Measurements from ENCODE around the gene PLA2G4B. TPM values are rescaled to one million over a fixed set of nuclear protein-coding genes. Genes with fewer than 3 reads are reported as not detected.

The PLA2G4B gene
- total RNA-seq = 1 to 10 TPM; 2.1 to 2.2 TPM

DNA sequence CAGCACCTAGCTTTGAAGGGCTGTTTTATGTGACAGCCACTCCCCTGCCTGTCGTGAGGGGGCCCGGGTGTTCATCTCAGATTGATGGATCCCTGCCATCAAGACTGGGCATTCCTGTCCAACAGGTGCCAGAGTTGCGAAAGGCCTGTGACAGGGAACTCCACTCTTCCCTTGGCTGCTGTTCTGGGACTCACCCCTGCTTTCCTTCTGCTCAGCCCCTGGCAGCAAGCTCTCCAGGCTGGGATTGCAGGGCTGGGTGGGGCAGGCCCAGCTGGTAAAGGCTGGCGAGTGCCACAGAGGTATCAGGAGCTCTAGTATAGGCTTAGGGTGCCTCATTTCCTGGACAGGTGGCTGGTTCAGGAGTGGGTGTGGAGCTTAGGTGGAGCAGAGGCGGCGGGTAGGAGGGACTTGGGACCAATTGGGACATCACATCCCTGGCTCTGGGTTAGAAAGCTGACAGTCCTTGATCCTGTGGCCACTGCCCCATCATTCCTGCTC lies at the start of gene PLA2G4B:
Gene PLA2G4B, plus strand, starts transcription at position 448 of the 498 bp plus-strand sequence. CDS start 67 bp downstream, outside the sequence.
- no peaks in the 10 kb centered on the region for H3K9me3 Mint-ChIP-seq
- H3K36me3 Mint-ChIP-seq = peaks cover 2% of the 10 kb centered on the region
- DNase-seq = no peak
- peaks cover 8% of the 10 kb centered on the region for H3K4me1 Mint-ChIP-seq
- H3K27ac Mint-ChIP-seq = no peak within 1 kb of the TSS
- no peaks in the 10 kb centered on the region for H3K27me3 Mint-ChIP-seq
- no peak within 1 kb of the TSS for H3K4me3 Mint-ChIP-seq

DNA sequence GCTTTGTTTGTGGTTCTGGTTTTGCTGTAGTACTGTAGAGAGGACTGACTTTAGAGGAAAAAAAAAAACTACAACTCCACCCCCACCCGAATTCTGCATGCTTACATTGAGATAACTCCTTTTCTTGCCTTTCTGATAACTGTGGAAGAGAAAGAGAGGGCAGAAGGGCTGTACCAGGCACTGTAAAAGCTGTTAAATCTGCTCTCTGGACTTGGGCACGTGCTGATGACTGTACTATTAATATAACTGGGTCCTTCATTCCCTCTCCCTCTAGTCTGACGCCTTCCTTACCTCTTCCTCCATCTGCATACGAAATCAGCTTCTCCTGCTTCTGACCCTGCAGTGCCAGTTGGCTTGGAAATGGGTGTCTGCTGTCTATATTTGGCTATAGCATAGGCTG lies 49.4 kb upstream of the PLA2G4B start:
- no peaks in the 10 kb centered on the region for H3K36me3 Mint-ChIP-seq
- H3K4me1 Mint-ChIP-seq = peaks cover 29% of the 10 kb centered on the region
- H3K9me3 Mint-ChIP-seq = no peaks in the 10 kb centered on the region
- no peaks in the 10 kb centered on the region for H3K27me3 Mint-ChIP-seq
- DNase-seq = no peak
- no peak overlapping the region for H3K27ac Mint-ChIP-seq
- H3K4me3 Mint-ChIP-seq = no peak overlapping the region

DNA sequence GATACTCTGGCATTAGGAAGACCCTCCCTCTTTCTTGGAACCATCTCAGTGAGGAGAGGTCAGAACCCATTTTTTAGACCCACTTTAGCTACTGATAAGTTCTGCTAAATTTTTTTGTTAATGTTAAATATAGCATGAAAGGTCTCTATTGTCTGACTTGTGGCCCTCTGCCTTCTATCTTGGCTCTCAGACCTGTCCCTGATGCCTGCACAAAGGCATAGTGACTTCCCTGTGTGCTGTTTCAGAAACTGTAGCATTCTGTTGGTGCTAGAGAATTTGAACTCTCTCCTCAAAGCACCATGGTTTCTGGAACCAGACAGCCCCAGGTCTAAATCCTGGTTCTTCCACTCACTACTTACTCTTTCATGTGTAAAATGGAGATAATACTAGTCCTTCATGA lies 49.0 kb upstream of the PLA2G4B start:
- H3K27ac Mint-ChIP-seq = no peak overlapping the region
- no peak overlapping the region for H3K4me3 Mint-ChIP-seq
- no peaks in the 10 kb centered on the region for H3K36me3 Mint-ChIP-seq
- H3K4me1 Mint-ChIP-seq = peaks cover 31% of the 10 kb centered on the region
- no peak for DNase-seq
- no peaks in the 10 kb centered on the region for H3K27me3 Mint-ChIP-seq
- no peaks in the 10 kb centered on the region for H3K9me3 Mint-ChIP-seq

DNA sequence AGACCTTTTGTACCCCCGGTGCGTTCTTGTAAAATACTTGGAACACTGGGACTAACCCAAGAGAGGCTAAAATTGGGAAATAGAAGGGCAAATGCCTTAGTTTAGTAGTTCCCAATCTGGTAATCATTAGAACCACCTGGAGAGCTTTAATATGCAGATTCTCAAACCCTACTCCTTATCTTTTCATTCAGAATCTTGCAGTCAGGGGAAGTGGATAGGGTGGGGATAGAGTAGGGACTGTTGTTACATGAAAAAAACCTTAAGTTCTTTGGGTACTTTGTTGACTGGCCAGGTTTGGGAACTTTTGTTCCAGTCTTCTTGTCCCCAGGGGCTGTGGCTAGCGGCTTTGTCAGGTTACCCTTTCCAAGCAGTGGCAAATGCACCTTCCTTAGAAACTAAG lies 48.5 kb upstream of the PLA2G4B start:
- Mint-ChIP-seq H3K9me3 (no peaks in the 10 kb centered on the region), H3K27ac (no peak overlapping the region), H3K27me3 (no peaks in the 10 kb centered on the region), H3K4me1 (peaks cover 31% of the 10 kb centered on the region), H3K4me3 (no peak overlapping the region), H3K36me3 (no peaks in the 10 kb centered on the region)
- DNase-seq = no peak

DNA sequence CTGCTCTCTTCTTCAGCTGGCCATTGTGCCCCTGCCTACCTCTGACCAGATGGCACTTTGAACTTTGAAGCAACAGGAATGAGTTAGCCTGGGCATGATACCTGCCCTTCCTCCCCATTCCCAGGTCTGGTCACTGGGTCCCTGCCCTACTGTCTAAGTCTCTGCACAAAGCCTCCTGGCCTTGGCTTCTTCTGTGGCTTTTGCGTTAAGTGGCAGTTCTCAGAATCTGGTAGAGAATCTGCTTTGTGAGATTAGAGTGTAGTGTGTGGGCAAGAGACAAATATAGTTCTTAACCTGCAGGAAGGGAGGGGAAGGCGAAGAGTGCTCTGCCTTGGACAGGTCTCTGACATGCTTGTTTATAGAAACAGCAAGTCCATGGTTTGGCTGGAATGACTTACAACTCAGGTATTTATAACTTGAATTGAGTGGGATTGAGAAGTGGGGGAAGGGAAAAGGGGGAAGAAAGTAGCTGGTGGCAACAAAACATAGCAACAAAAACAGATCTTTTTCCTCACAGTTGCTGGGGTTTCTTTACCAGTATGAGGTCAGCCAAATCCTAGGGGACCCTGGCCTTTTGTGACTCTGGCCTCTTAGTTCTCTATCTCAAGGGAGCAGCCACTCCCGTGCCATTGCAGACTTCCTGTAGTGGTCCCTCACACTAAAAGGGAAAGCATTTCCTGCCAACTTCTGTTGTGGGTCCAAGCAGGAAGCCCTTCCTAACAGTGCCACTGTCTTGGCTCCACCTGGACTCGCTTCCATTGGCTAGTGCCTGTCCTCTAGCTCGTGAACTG lies 47.7 kb upstream of the PLA2G4B start:
- no peaks in the 10 kb centered on the region for H3K27me3 Mint-ChIP-seq
- H3K36me3 Mint-ChIP-seq = no peaks in the 10 kb centered on the region
- DNase-seq = no peak
- H3K4me1 Mint-ChIP-seq = peaks cover 34% of the 10 kb centered on the region
- H3K9me3 Mint-ChIP-seq = no peaks in the 10 kb centered on the region
- peak overlapping the region; percentile 7 for H3K27ac Mint-ChIP-seq
- no peak overlapping the region for H3K4me3 Mint-ChIP-seq

- H3K9me3 Mint-ChIP-seq = no peaks in the 10 kb centered on the region
- H3K27ac Mint-ChIP-seq = no peak overlapping the region
- no peak for DNase-seq
- H3K4me1 Mint-ChIP-seq = peaks cover 39% of the 10 kb centered on the region
- no peaks in the 10 kb centered on the region for H3K27me3 Mint-ChIP-seq
- no peaks in the 10 kb centered on the region for H3K36me3 Mint-ChIP-seq
- no peak overlapping the region for H3K4me3 Mint-ChIP-seq
Measured at GRCh38 chr15:41791547-41791937, 47.1 kb upstream of the PLA2G4B start.

DNA sequence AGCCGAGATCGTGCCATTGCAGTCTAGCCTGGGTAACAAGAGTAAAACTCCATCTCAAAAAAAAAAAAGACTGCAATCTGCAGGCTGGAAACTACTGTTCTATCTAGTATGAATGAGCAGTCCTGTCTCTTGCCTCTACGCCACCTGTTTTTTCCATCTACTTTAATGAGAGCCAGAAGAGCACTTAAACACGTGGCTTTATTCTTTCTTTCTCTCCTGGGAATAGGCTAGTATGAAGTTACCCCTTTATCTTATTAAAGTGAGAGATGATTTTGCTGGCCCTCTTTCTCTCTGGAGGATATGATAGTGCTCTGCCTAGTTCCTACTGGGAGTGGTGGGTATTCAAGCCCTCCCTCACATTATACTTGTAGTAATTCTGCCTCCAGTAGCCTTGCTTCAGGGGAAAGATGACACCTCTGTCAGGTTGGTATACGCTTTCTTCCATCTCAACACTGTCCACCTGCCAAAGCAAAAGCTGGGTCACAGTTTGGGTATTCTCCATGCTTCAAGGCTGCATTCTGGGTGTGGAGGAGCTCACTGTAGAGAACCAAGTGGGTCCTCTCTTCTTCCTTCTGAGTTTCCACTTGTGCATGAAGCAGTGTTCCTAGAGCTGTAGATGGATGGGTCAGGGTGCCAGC lies 46.5 kb upstream of the PLA2G4B start:
- H3K27ac Mint-ChIP-seq = no peak overlapping the region
- no peak for DNase-seq
- no peak overlapping the region for H3K4me3 Mint-ChIP-seq
- no peaks in the 10 kb centered on the region for H3K27me3 Mint-ChIP-seq
- H3K36me3 Mint-ChIP-seq = no peaks in the 10 kb centered on the region
- H3K9me3 Mint-ChIP-seq = no peaks in the 10 kb centered on the region
- peaks cover 39% of the 10 kb centered on the region for H3K4me1 Mint-ChIP-seq

DNA sequence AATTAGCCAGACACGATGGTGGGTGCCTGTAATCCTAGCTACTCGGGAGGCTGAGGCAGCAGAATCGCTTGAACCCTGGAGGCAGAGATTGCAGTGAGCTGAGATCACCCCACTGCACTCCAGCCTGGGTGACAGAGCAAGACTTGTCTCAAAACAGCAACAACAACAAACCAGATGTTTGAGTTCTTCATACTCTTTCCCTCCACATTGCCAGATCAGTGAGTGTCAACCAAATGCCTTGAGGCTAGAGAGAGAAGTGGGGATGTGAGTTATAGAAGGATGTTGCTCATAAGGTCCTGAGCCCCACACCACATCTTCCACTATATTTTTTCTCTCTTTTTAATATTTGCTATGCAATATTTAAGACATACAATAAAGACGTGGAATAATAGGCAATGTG lies 44.6 kb upstream of the PLA2G4B start:
- Mint-ChIP-seq H3K4me3 (no peak overlapping the region), H3K27me3 (no peaks in the 10 kb centered on the region), H3K9me3 (no peaks in the 10 kb centered on the region), H3K36me3 (no peaks in the 10 kb centered on the region), H3K4me1 (peaks cover 37% of the 10 kb centered on the region), H3K27ac (no peak overlapping the region)
- no peak for DNase-seq

GRCh38 chr15:41795996-41796856 lies 42.4 kb upstream of the PLA2G4B start:
- Mint-ChIP-seq H3K36me3 (no peaks in the 10 kb centered on the region), H3K27ac (no peak overlapping the region)
- DNase-seq = no peak

GRCh38 chr15:41797201-41797944 lies 41.3 kb upstream of the PLA2G4B start:
- no peaks in the 10 kb centered on the region for H3K36me3 Mint-ChIP-seq
- H3K4me3 Mint-ChIP-seq = no peak overlapping the region
- no peaks in the 10 kb centered on the region for H3K27me3 Mint-ChIP-seq
- peaks cover 19% of the 10 kb centered on the region for H3K4me1 Mint-ChIP-seq
- H3K9me3 Mint-ChIP-seq = no peaks in the 10 kb centered on the region
- DNase-seq = no peak
- no peak overlapping the region for H3K27ac Mint-ChIP-seq

More at GRCh38 chr15:41795996-41796856, 42.4 kb upstream of the PLA2G4B start:
- Mint-ChIP-seq H3K9me3 (no peaks in the 10 kb centered on the region), H3K4me3 (no peak overlapping the region), H3K27me3 (no peaks in the 10 kb centered on the region), H3K4me1 (peaks cover 26% of the 10 kb centered on the region)

DNA sequence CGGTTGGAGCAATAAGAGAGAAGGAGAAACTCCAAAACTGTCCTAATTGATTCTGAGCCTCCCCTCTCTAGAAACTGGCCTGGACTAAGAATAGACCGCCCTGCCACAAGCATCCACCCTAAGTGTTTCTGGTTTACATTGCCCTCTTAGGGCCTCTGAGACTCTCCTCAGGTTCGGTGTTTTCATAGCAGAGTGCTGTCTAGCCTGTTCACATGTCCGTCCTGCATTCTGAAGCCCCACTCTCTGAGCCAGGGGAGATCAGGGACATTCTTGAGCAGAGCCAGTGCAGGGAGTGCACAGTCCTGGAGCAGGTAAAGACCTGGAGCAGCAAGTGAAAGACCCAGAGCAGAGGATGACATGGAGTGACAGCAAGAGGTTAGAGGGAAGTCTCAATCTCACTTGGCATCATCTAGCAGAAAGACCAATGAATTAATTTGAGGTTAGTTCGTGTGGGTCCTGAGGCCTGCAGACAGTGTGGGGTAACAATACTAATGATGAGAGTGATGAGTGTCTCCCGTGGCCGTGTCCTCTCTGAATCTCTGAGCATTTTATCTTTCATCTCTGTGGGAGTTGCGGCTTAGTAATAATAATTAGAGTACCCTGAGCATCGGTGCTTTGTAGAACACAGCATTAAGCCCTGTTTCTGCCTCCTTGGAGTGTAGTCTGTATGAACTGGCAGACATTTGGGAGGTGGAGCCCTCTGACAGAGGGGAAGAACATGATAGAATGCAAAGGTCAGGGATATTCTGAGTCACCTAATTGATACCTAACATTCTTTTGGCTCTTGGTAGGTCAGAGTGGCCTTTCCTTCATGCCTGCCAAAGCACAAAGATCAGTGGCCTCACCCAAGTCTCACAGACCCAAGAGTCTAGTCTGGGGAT lies 39.8 kb upstream of the PLA2G4B start:
- H3K27ac Mint-ChIP-seq = peak overlapping the region; percentile 7
- peaks cover 2% of the 10 kb centered on the region for H3K36me3 Mint-ChIP-seq
- no peak overlapping the region for H3K4me3 Mint-ChIP-seq
- DNase-seq = no peak
- H3K27me3 Mint-ChIP-seq = no peaks in the 10 kb centered on the region
- peaks cover 19% of the 10 kb centered on the region for H3K4me1 Mint-ChIP-seq
- H3K9me3 Mint-ChIP-seq = no peaks in the 10 kb centered on the region

- Mint-ChIP-seq H3K9me3 (no peaks in the 10 kb centered on the region), H3K4me3 (no peak overlapping the region), H3K36me3 (peaks cover 2% of the 10 kb centered on the region), H3K27ac (no peak overlapping the region), H3K4me1 (peaks cover 21% of the 10 kb centered on the region), H3K27me3 (no peaks in the 10 kb centered on the region)
- no peak for DNase-seq
Measured at GRCh38 chr15:41799488-41799805, 39.2 kb upstream of the PLA2G4B start.

- peaks cover 2% of the 10 kb centered on the region for H3K36me3 Mint-ChIP-seq
- no peak overlapping the region for H3K4me3 Mint-ChIP-seq
- peaks cover 21% of the 10 kb centered on the region for H3K4me1 Mint-ChIP-seq
- no peaks in the 10 kb centered on the region for H3K9me3 Mint-ChIP-seq
- H3K27ac Mint-ChIP-seq = no peak overlapping the region
- DNase-seq = no peak
- H3K27me3 Mint-ChIP-seq = no peaks in the 10 kb centered on the region
Measured at GRCh38 chr15:41801185-41801584, 37.5 kb upstream of the PLA2G4B start.

Data from activated naive CD8-positive, alpha-beta T cell treated with anti-CD3 and anti-CD28 coated beads for 36 hours (primary cell).